Measurements from ENCODE around the gene KRTAP16-1.

KRTAP16-1 gene

GRCh38 chr17:41322094-41322902 is 13.2 kb upstream of the KRTAP16-1 start:
- no peak overlapping the region for H3K4me3 Mint-ChIP-seq
- H3K27ac Mint-ChIP-seq, result no peak overlapping the region
- H3K9me3 Mint-ChIP-seq, result peaks cover 15 to 16% of the 10 kb centered on the region in 2 donors
- H3K27me3 Mint-ChIP-seq, result no peaks in the 10 kb centered on the region
- peaks cover 44% of the 10 kb centered on the region for H3K4me1 Mint-ChIP-seq
- ATAC-seq (peak; percentile 65), DNase-seq (no peak)

GRCh38 chr17:41318231-41318630 is 9.1 kb upstream of the KRTAP16-1 start:
- Mint-ChIP-seq H3K4me1 (peaks cover 6% of the 10 kb centered on the region), H3K9me3 (peaks cover 15 to 16% of the 10 kb centered on the region in 2 donors)

DNA sequence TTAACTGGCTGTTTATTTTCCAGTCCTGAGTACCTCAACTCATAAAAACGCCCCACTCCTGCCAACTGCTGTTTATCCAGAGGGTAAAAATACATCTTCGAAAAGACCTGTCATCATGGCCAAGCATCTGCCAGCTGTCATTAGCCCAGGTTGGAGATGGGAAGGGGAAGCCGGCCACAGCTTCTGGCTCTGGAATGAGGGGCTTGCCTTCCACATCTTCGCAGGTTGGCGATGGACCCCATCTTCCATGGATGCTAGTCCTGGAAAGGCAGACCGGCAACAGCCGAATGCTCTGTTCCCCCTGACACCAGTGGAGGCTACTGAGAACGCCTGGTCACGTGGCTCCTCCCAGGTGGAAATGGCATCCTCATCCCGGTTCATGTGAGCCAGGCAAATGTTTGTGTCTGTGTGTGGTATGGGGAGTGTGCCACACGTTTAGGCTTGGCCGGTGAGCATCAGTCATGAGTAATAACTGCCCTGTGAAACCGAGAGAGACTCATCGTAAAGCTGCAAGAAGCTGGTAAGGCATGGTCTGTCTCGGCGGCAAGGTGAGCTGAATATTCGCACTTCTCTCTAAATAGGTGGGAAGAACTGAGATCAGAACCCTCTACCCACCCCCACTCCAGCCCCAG is 6.8 kb upstream of the KRTAP16-1 start:
- Mint-ChIP-seq H3K4me3 (no peak overlapping the region), H3K27me3 (no peaks in the 10 kb centered on the region), H3K4me1 (peaks cover 5% of the 10 kb centered on the region), H3K27ac (no peak overlapping the region), H3K9me3 (peaks cover 15 to 16% of the 10 kb centered on the region in 2 donors)
- DNase-seq (no peak), ATAC-seq (no peak)

More at GRCh38 chr17:41318231-41318630, 9.1 kb upstream of the KRTAP16-1 start:
- ATAC-seq (no peak), DNase-seq (no peak)
- Mint-ChIP-seq H3K27ac (no peak overlapping the region), H3K27me3 (no peaks in the 10 kb centered on the region), H3K4me3 (no peak overlapping the region)

- Mint-ChIP-seq H3K27ac (no peak within 1 kb of the TSS), H3K9me3 (peaks cover 9% of the 10 kb centered on the region in 2 donors), H3K4me3 (no peak within 1 kb of the TSS)
These were observed 6.2 kb upstream of the KRTAP16-1 start, which contains the start of gene KRTAP17-1 for GRCh38 chr17:41315204-41315794. Gene KRTAP17-1, minus strand, starts transcription at chr17:41315710. Its CDS starts 60 bp downstream, at chr17:41315650.

DNA sequence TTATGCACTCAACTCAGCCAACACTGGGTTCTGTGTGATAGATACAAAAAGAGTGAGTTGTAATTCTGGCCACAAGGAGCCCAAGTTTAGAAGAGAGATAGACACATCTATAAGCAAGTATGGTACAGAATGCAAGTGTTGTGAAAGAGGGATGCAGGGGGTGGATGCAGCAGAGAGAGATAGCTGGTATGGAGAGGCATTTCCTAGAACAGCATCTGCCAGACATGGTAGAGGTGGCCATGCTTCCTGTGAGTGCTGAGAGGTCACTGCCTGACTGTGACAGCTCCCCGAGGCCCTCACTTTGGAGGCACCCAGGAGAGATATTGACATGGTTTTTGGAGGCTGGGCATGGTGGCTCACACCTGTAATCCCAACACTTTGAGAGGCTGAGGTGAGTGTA is 2.0 kb upstream of the KRTAP16-1 start:
- H3K27ac Mint-ChIP-seq, result no peak overlapping the region
- H3K9me3 Mint-ChIP-seq, result no peaks in the 10 kb centered on the region
- H3K4me3 Mint-ChIP-seq, result no peak overlapping the region
- DNase-seq (no peak), ATAC-seq (no peak)
- peaks cover 46% of the 10 kb centered on the region for H3K4me1 Mint-ChIP-seq
- H3K27me3 Mint-ChIP-seq, result no peaks in the 10 kb centered on the region

More at GRCh38 chr17:41315204-41315794, 6.2 kb upstream of the KRTAP16-1 start, which contains the start of gene KRTAP17-1:
- H3K4me1 Mint-ChIP-seq, result peaks cover 12% of the 10 kb centered on the region
- no peak for DNase-seq
- H3K27me3 Mint-ChIP-seq, result no peaks in the 10 kb centered on the region
- no peak for ATAC-seq

- ATAC-seq, result peak; percentile 89
- no peaks in the 10 kb centered on the region for H3K9me3 Mint-ChIP-seq
- H3K4me1 Mint-ChIP-seq, result peaks cover 46% of the 10 kb centered on the region
- DNase-seq, result peak; percentile 42 to 69
- peak overlapping the region; percentile 62 to 73 for H3K4me3 Mint-ChIP-seq
- H3K27ac Mint-ChIP-seq, result peak overlapping the region; percentile 77 to 92
- no peaks in the 10 kb centered on the region for H3K27me3 Mint-ChIP-seq
These were observed 725 bp downstream of the KRTAP16-1 start for GRCh38 chr17:41308251-41308917.

GRCh38 chr17:41307647-41308046 is 1.5 kb downstream of the KRTAP16-1 start:
- H3K4me1 Mint-ChIP-seq, result peaks cover 46% of the 10 kb centered on the region
- ATAC-seq (no peak), DNase-seq (no peak)
- no peaks in the 10 kb centered on the region for H3K27me3 Mint-ChIP-seq
- peak overlapping the region; percentile 62 to 73 for H3K4me3 Mint-ChIP-seq
- H3K9me3 Mint-ChIP-seq, result no peaks in the 10 kb centered on the region
- no peak overlapping the region for H3K27ac Mint-ChIP-seq

DNA sequence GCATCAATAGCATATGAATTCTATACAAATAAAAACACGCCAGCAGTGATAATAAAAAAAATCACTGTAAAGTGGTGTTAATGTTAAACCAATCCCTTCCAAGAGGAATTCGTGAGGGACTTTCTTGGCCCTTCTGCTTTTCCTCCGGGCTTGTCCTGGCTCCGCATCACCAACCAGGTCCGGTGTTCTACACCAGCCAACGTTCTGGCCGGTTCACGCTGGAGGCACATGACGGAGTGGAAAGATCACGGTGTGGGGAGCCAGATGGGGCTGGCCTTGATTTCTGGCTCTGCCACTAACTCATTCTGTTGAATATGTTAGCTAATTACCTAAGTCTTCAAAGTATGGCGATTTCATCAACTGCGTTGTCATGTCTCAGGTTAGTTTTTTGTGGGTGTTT is 5.0 kb downstream of the KRTAP16-1 start:
- H3K4me1 Mint-ChIP-seq, result peaks cover 37% of the 10 kb centered on the region
- no peak overlapping the region for H3K4me3 Mint-ChIP-seq
- no peak for DNase-seq
- no peak for ATAC-seq
- no peak overlapping the region for H3K27ac Mint-ChIP-seq
- no peaks in the 10 kb centered on the region for H3K9me3 Mint-ChIP-seq
- no peaks in the 10 kb centered on the region for H3K27me3 Mint-ChIP-seq

- no peaks in the 10 kb centered on the region for H3K9me3 Mint-ChIP-seq
- no peaks in the 10 kb centered on the region for H3K27me3 Mint-ChIP-seq
- no peak for ATAC-seq
These were observed 6.1 kb downstream of the KRTAP16-1 start for GRCh38 chr17:41302981-41303380.

GRCh38 chr17:41301916-41302901 is 6.9 kb downstream of the KRTAP16-1 start, which contains the start of gene KRTAP29-1:
Gene KRTAP29-1, minus strand, starts transcription at chr17:41302851. Its CDS starts 0 bp downstream, at chr17:41302851.
- Mint-ChIP-seq H3K4me1 (peaks cover 19% of the 10 kb centered on the region), H3K9me3 (no peaks in the 10 kb centered on the region), H3K27ac (no peak within 1 kb of the TSS), H3K27me3 (no peaks in the 10 kb centered on the region), H3K4me3 (no peak within 1 kb of the TSS)
- DNase-seq (no peak), ATAC-seq (no peak)

More at GRCh38 chr17:41302981-41303380, 6.1 kb downstream of the KRTAP16-1 start:
- Mint-ChIP-seq H3K27ac (no peak overlapping the region), H3K4me1 (peaks cover 26% of the 10 kb centered on the region), H3K4me3 (no peak overlapping the region)
- no peak for DNase-seq

DNA sequence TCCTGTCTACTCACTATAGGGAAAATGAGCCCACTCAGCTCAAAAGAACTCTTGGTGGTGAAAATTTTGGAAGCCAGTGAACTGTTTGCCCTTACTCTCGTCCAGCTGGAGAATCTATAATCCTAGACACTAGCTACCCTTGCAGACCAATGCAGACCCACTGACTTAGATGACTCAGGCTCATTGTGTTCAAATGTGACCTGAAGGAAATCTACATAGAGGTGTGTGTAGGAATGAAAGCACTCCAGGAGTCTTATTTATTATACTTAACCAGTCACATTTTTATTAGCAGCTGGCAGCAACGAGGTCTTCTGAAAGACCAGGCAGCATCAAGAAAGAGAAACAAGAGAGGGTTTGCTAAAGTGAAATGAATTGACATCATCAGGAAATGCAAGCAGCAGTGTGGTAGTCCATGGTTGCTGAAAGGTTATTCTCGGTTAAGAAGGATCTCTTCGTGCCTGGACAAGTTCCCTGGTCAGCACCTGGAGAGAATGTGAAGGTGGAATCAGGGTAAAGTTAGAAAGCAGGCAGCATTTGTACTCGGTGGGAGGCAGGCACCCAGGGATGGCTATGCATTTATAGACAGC is 7.8 kb downstream of the KRTAP16-1 start:
- no peak for ATAC-seq
- peak overlapping the region in 1 of 2 donors; percentile 57 for H3K27ac Mint-ChIP-seq
- no peaks in the 10 kb centered on the region for H3K27me3 Mint-ChIP-seq
- no peak for DNase-seq
- H3K9me3 Mint-ChIP-seq, result no peaks in the 10 kb centered on the region
- no peak overlapping the region for H3K4me3 Mint-ChIP-seq
- peaks cover 15% of the 10 kb centered on the region for H3K4me1 Mint-ChIP-seq

- Mint-ChIP-seq H3K9me3 (no peaks in the 10 kb centered on the region), H3K4me3 (no peak overlapping the region), H3K27me3 (no peaks in the 10 kb centered on the region), H3K27ac (no peak overlapping the region), H3K4me1 (peaks cover 15% of the 10 kb centered on the region)
- DNase-seq (no peak), ATAC-seq (no peak)
These were observed 10.5 kb downstream of the KRTAP16-1 start for GRCh38 chr17:41298458-41299135.

- H3K9me3 Mint-ChIP-seq, result no peaks in the 10 kb centered on the region
These were observed 12.3 kb downstream of the KRTAP16-1 start for GRCh38 chr17:41296846-41297245.

More at GRCh38 chr17:41296846-41297245, 12.3 kb downstream of the KRTAP16-1 start:
- no peak overlapping the region for H3K4me3 Mint-ChIP-seq
- peaks cover 9% of the 10 kb centered on the region for H3K4me1 Mint-ChIP-seq
- DNase-seq (no peak), ATAC-seq (no peak)
- H3K27ac Mint-ChIP-seq, result no peak overlapping the region
- H3K27me3 Mint-ChIP-seq, result no peaks in the 10 kb centered on the region

Data from stimulated activated naive CD8-positive, alpha-beta T cell treated with anti-CD3 and anti-CD28 coated beads, Interleukin-15, amount 100 ng/mL, for 72 hours (primary cell).